GM12878 (cell line): ENCODE measurements around the gene CXXC5. TPM values are rescaled to one million over a fixed set of nuclear protein-coding genes. Genes with fewer than 3 reads are reported as not detected.
A peak's percentile ranks its signal among the peaks of the same experiment; 100 is the strongest.

ENCODE experiments used
- ATAC-seq: fragments of 200-7000 bp; cut with Tn5 transposase; 3 replicates; pipeline ENCODE4 v1.9.1; 2020; ENCODE audit warnings: mild to moderate bottlenecking, moderate library complexity
- BruUV-seq: library from RNA; stranded (reverse); fragments of 400-500 nt; replicated peaks from 2 replicates; lab custom pipeline; 2021; lab: Mats Ljungman, UMichigan
- CTCF ChIA-PET: fragments of 300-600 bp; sonication (Branson Sonifier 250); formaldehyde crosslinking; extraction: SDS; loops from one replicate; lab custom pipeline; 2021; ENCODE audit warnings: inconsistent platforms; lab: Yijun Ruan, JAX
- POLR2A ChIA-PET: fragments of 350-600 bp; formaldehyde crosslinking; extraction: SDS; loops from one replicate; lab custom pipeline; 2021; ENCODE audit warnings: inconsistent platforms; lab: Charles Lee
- RAD21 ChIA-PET: fragments of 300-600 bp; sonication (Branson Sonifier 250); formaldehyde crosslinking; loops from one replicate; lab custom pipeline; 2023; ENCODE audit warnings: antibody characterized with exemption; ENCODE audit not compliant: unreplicated experiment; lab: Charles Lee
- SMC1A ChIA-PET: fragments of 300-600 bp; sonication (Branson Sonifier 250); formaldehyde crosslinking; loops from one replicate; lab custom pipeline; 2023; ENCODE audit not compliant: unreplicated experiment, uncharacterized antibody; lab: Charles Lee
- DNase-seq: peaks from one replicate; pipeline ENCODE4 v3.0.0-alpha.2; 2011; ENCODE audit warnings: low read depth, low spot score
- FAIRE-seq: peaks from 3 replicates; lab custom pipeline; 2011; peaks lifted over from hg19 to GRCh38; lab: Jason Lieb, UNC
- H2AFZ ChIP-seq: 2 replicates; pipeline ENCODE4 v1.6.0; 2011; ENCODE audit warnings: low read depth, low read length, control low read depth; ENCODE audit not compliant: control insufficient read depth
- H3K27ac ChIP-seq: 2 replicates; pipeline ENCODE4 v1.5.1; 2011; ENCODE audit warnings: control low read depth; ENCODE audit not compliant: control insufficient read depth, insufficient read depth
- H3K27me3 ChIP-seq, 2 experiments: replicated peaks in 1 of 2; 2 replicates each; pipeline versions ENCODE4 v1.6.0 to v1.6.1; 2011; ENCODE audit warnings: low read length in 1 of 2; ENCODE audit not compliant: control insufficient read depth in 2 of 2, insufficient read depth in 2 of 2
- H3K36me3 ChIP-seq, 2 experiments: 2 replicates each; pipeline ENCODE4 v1.5.1; 2011; ENCODE audit warnings: low read length in 1 of 2; ENCODE audit not compliant: control insufficient read depth in 2 of 2, insufficient read depth in 2 of 2
- H3K4me1 ChIP-seq: 2 replicates; pipeline ENCODE4 v1.6.1; 2011; ENCODE audit warnings: mild to moderate bottlenecking, low read length, moderate library complexity, mixed read lengths; ENCODE audit not compliant: control insufficient read depth, insufficient read depth
- H3K4me2 ChIP-seq: 2 replicates; pipeline ENCODE4 v1.6.0; 2011; ENCODE audit warnings: control low read depth; ENCODE audit not compliant: control insufficient read depth, insufficient read depth
- H3K4me3 ChIP-seq: fragments of 200-600 bp; sonication (generic); 2 replicates; pipeline ENCODE4 v1.5.1; 2016
- H3K79me2 ChIP-seq: 2 replicates; pipeline ENCODE4 v1.6.0; 2011; ENCODE audit warnings: low read length; ENCODE audit not compliant: control insufficient read depth, insufficient read depth
- H3K9ac ChIP-seq: 2 replicates; pipeline ENCODE4 v1.8.0; 2011; ENCODE audit warnings: low read length, control low read depth, mixed read lengths; ENCODE audit not compliant: control insufficient read depth, insufficient read depth
- H3K9me3 ChIP-seq: replicated peaks from 3 replicates; pipeline ENCODE4 v1.5.1; 2011; ENCODE audit warnings: mild to moderate bottlenecking, low read length; ENCODE audit not compliant: control insufficient read depth, insufficient read depth
- H4K20me1 ChIP-seq: 2 replicates; pipeline ENCODE4 v1.6.0; 2011; ENCODE audit not compliant: control insufficient read depth, insufficient read depth
- HDGF ChIP-seq: fragments of 450-650 bp; IDR thresholded peaks from 2 replicates; pipeline ENCODE4 v1.6.1; 2016; ENCODE audit warnings: antibody characterized with exemption
- IKZF2 ChIP-seq, 2 experiments: fragments of 450-650 bp; IDR thresholded peaks; 2 replicates each; pipeline ENCODE4 v1.6.1; 2017; ENCODE audit warnings: mild to moderate bottlenecking in 2 of 2, moderate library complexity in 2 of 2
- NR2F1 ChIP-seq: fragments of 450-650 bp; conservative IDR thresholded peaks from 2 replicates; pipeline ENCODE4 v1.6.1; 2017; ENCODE audit warnings: mild to moderate bottlenecking
- SMARCA5 ChIP-seq: fragments of 450-650 bp; IDR thresholded peaks from 2 replicates; pipeline ENCODE4 v1.6.1; 2017; ENCODE audit warnings: mild to moderate bottlenecking
- STAT3 ChIP-seq: IDR thresholded peaks from 2 replicates; pipeline ENCODE4 v1.6.1; 2011; ENCODE audit warnings: low read depth, low read length, improper control_type of control experiment
- WGBS: methylation state at CpG from one replicate; pipeline ENCODE4 v1.1.6; 2016; ENCODE audit warnings: low lambda C conversion rate; ENCODE audit not compliant: insufficient replicate concordance, insufficient coverage; ENCODE audit errors: missing lambda C conversion rate; 5-methylcytosine and 5-hydroxymethylcytosine counted together
- in situ Hi-C: fragments of 300-500 bp; cut with MboI; formaldehyde crosslinking; loops from 9 replicates; pipeline ENCODE4 v1.14.3; 2018; ENCODE audit warnings: mixed read lengths
- intact Hi-C: fragments of 100-400 bp; cut with micrococcal nuclease; formaldehyde crosslinking; loops from one replicate; pipeline ENCODE4 v1.14.2; 2022; ENCODE audit not compliant: unreplicated experiment
- polyA plus RNA-seq, 11 experiments: library from polyadenylated mRNA; depleted of rRNA in 4 of 11; unstranded in 6 of 11; stranded (reverse) in 5 of 11; fragments of >200 nt; fragmentation: Nextera tagmentation in 4 of 11; fragmentation: Illumina TruSeq in 1 of 11; extraction: Ambion mirVana in 4 of 11; extraction: Trizol in 1 of 11; gene quantifications; 1 replicate in 1 of 11; 2 replicates in 10 of 11; pipeline versions ENCODE4 v1.2.1 to v1.2.3, GENCODE V29; 2011 to 2016; ENCODE audit warnings: inconsistent platforms in 2 of 11, missing spikeins in 2 of 11, low read depth in 1 of 11
- total RNA-seq, 4 experiments: library from RNA; depleted of rRNA in 3 of 4; stranded (reverse); fragments of >200 nt in 3 of 4; fragmentation: Illumina TruSeq in 1 of 4; extraction: Trizol in 1 of 4; gene quantifications; 2 replicates each; pipeline versions ENCODE4 v1.2.1 to v1.2.3, GENCODE V29; 2013 to 2021
- TF ChIP-seq, protein P1 (sequence below): fragments of 450-650 bp; IDR thresholded peaks from 2 replicates; pipeline ENCODE4 v1.6.1; 2018; ENCODE audit warnings: borderline replicate concordance, mild to moderate bottlenecking; ENCODE audit not compliant: partially characterized antibody

The CXXC5 gene
- total and polyA plus RNA-seq, 10 of the 15 experiments (the other 5 are each of a cell fraction or from before 2014, with no cell fraction given) = 1.8 to 90.8 (median 40.7) TPM

DNA sequence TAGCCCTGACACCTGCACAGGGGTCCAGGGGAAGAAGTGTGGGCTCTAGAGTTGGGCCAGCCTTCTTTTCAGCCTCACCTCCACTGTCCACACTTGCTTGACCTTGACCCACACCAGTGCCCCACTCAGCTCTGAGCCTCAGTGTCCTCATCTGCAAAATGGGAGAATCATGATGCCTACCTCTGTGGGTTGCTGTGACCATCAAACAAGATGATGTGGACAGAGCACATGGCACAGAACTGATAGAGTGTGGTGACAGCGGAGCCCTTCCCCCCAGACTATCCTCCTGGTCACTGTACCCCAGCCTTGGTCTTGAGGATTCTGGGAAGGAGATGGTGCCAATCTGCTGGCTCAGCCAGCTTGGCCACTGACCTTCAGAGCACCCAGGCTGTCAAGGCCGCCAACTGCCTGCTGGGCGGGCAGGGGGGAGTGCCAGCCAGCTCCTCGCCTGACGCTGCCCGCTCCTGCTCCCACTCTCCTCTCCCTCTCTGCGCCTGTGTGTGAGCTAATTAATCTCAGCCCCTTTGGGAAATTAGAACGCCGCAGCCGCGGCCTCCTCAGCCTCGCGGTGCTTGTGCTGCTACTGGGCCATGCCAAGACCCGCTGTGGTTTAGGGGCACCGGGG lies 16.7 kb downstream of the CXXC5 start:
- 51% methylated on average over 15 of the region's 15 CpGs for WGBS
- Histone ChIP-seq H2AFZ (no peak overlapping the region), H3K9me3 (no peaks in the 10 kb centered on the region), H3K4me3 (no peak overlapping the region), H3K4me1 (peaks cover 79% of the 10 kb centered on the region), H3K27me3 (no peaks in the 10 kb centered on the region), H3K9ac (no peak overlapping the region; the same call in 1 of the 2 replicates), H3K79me2 (peaks cover 99% of the 10 kb centered on the region), H3K27ac (peak overlapping the region; percentile 80), H3K36me3 (peaks cover 3 to 20% of the 10 kb centered on the region in 2 experiments; a peak in 2 of 4 replicates), H3K4me2 (peak overlapping the region; percentile 64), H4K20me1 (peaks cover 4% of the 10 kb centered on the region; the same call in 1 of the 2 replicates)
- SMC1A ChIA-PET = interaction anchor here (1.0 to 13.6 kb wide), 5 partner anchors 13 to 99 kb away, joined by 3 to 151 read pairs (median 4); partner anchors contain the start of gene CXXC5
- in situ Hi-C loops = no loop called here
- POLR2A ChIA-PET = interaction anchor here (0.6 to 16.9 kb wide), 7 partner anchors 12 to 373 kb away, joined by 3 to 163 read pairs (median 6); no protein-coding TSS in a partner anchor
- RAD21 ChIA-PET = interaction anchor here (0.7 to 14.6 kb wide), 5 partner anchors 12 to 83 kb away, joined by 3 to 186 read pairs (median 5); no protein-coding TSS in a partner anchor
- intact Hi-C loops = loop anchor here (5.0 kb wide), 1 partner anchor 208 kb away; no protein-coding TSS in a partner anchor
- no peak for DNase-seq
- peak; percentile 87; the same call in 1 of the 2 replicates for TF ChIP-seq SMARCA5
- 0 out of 2 replicates have a peak, but pooled peaks have one; percentile 4 for TF ChIP-seq NR2F1
- TF ChIP-seq STAT3 = no peak
- TF ChIP-seq IKZF2 (IDR thresholded peaks at IDR 0.05) = 0 out of 4 replicates have a peak, but pooled peaks of 1 of the 2 experiments have one; percentile 2
- TF ChIP-seq, protein P1, sequence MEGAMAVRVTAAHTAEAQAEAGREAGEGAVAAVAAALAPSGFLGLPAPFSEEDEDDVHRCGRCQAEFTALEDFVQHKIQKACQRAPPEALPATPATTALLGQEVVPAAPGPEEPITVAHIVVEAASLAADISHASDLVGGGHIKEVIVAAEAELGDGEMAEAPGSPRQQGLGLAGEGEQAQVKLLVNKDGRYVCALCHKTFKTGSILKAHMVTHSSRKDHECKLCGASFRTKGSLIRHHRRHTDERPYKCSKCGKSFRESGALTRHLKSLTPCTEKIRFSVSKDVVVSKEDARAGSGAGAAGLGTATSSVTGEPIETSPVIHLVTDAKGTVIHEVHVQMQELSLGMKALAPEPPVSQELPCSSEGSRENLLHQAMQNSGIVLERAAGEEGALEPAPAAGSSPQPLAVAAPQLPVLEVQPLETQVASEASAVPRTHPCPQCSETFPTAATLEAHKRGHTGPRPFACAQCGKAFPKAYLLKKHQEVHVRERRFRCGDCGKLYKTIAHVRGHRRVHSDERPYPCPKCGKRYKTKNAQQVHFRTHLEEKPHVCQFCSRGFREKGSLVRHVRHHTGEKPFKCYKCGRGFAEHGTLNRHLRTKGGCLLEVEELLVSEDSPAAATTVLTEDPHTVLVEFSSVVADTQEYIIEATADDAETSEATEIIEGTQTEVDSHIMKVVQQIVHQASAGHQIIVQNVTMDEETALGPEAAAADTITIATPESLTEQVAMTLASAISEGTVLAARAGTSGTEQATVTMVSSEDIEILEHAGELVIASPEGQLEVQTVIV = no peak
- peak; percentile 35; the same call in 1 of the 2 replicates for TF ChIP-seq HDGF
- CTCF ChIA-PET = interaction anchor here (1.2 to 13.8 kb wide), 4 partner anchors 11 to 100 kb away, joined by 4 to 186 read pairs (median 14); no protein-coding TSS in a partner anchor
- FAIRE-seq = no peak
- no peak for ATAC-seq
- BruUV-seq = no TSS peak
